Fibroblast of the aortic adventitia (primary cell): ENCODE results near the gene DNAH12. TPM values are rescaled to one million over a fixed set of nuclear protein-coding genes. Genes with fewer than 3 reads are reported as not detected.

ENCODE experiments used
- DNase-seq: peaks from one replicate; pipeline ENCODE4 v3.0.0-alpha.2; 2010; ENCODE audit warnings: low read depth
- H3K4me3 ChIP-seq: 2 replicates; pipeline ENCODE4 v1.5.1; 2011; ENCODE audit warnings: low read depth, mild to moderate bottlenecking, control low read depth, low read length, moderate library complexity
- CTCF ChIP-seq: IDR thresholded peaks from 2 replicates; pipeline ENCODE4 v1.5.1; 2011; ENCODE audit warnings: mild to moderate bottlenecking, low read length, control low read depth, inconsistent platforms; ENCODE audit not compliant: insufficient read depth
- total RNA-seq: library from RNA; depleted of rRNA; stranded (reverse); fragments of >200 nt; gene quantifications from 2 replicates; pipeline ENCODE4 v1.2.3, GENCODE V29; 2012; ENCODE audit warnings: low replicate concordance

Gene DNAH12
- total RNA-seq, 1 donor: 0.09 TPM

GRCh38 chr3:57559526-57559925 is 15.4 kb upstream of the DNAH12 start:
- DNase-seq: peak; percentile 47
- H3K4me3 ChIP-seq: no peak overlapping the region
- no peak for TF ChIP-seq CTCF

- DNase-seq: peak; percentile 31
- no peak for TF ChIP-seq CTCF
- H3K4me3 ChIP-seq: peak overlapping the region; percentile 91
Measured at GRCh38 chr3:57557085-57557537, 13.0 kb upstream of the DNAH12 start.

GRCh38 chr3:57556459-57557084 is 12.4 kb upstream of the DNAH12 start:
- TF ChIP-seq CTCF: no peak
- DNase-seq: no peak
- peak overlapping the region; percentile 91 for H3K4me3 ChIP-seq

- TF ChIP-seq CTCF: no peak
- peak within 1 kb of the TSS; percentile 91 for H3K4me3 ChIP-seq
- DNase-seq: peak; percentile 94
Measured at GRCh38 chr3:57555738-57556458, 11.8 kb upstream of the DNAH12 start, which contains the start of gene PDE12. Gene PDE12 (plus strand): TSS chr3:57556274. CDS start chr3:57556380, 106 bp downstream.

- TF ChIP-seq CTCF: no peak
- H3K4me3 ChIP-seq: peak overlapping the region; percentile 91
- DNase-seq: no peak
Measured at GRCh38 chr3:57555306-57555705, 11.2 kb upstream of the DNAH12 start.

GRCh38 chr3:57546616-57547015 is 2.5 kb upstream of the DNAH12 start:
- DNase-seq: no peak
- TF ChIP-seq CTCF: no peak
- H3K4me3 ChIP-seq: no peak overlapping the region
